ENCODE measurements around the gene ZNF136.

The ZNF136 gene

GRCh38 chr19:12194827-12195731, 32.2 kb downstream of the ZNF136 start:
- peak; percentile 26 for DNase-seq (ENCODE audit: low read depth)

- no peak for DNase-seq (ENCODE audit: low read depth)
Observed at GRCh38 chr19:12198136-12198535, 35.2 kb downstream of the ZNF136 start.

GRCh38 chr19:12199757-12200419, 37.0 kb downstream of the ZNF136 start:
- DNase-seq (ENCODE audit: low read depth), result no peak

- DNase-seq (ENCODE audit: low read depth), result peak; percentile 39
Observed at GRCh38 chr19:12202250-12202649, 39.4 kb downstream of the ZNF136 start.

GRCh38 chr19:12205296-12205695, 42.4 kb downstream of the ZNF136 start:
- DNase-seq (ENCODE audit: low read depth), result no peak

GRCh38 chr19:12208221-12208620, 45.3 kb downstream of the ZNF136 start:
- DNase-seq (ENCODE audit: low read depth), result no peak

- DNase-seq (ENCODE audit: low read depth), result no peak
Observed at GRCh38 chr19:12217332-12217731, 54.4 kb downstream of the ZNF136 start.

- DNase-seq (ENCODE audit: low read depth), result no peak
Observed at GRCh38 chr19:12222980-12223630, 60.2 kb downstream of the ZNF136 start.

- DNase-seq (ENCODE audit: low read depth), result no peak
Observed at GRCh38 chr19:12224676-12225075, 61.8 kb downstream of the ZNF136 start.

GRCh38 chr19:12229990-12230389, 67.1 kb downstream of the ZNF136 start:
- no peak for DNase-seq (ENCODE audit: low read depth)

GRCh38 chr19:12230751-12231733, 68.1 kb downstream of the ZNF136 start:
- no peak for DNase-seq (ENCODE audit: low read depth)

GRCh38 chr19:12232961-12233360, 70.1 kb downstream of the ZNF136 start:
- no peak for DNase-seq (ENCODE audit: low read depth)

- no peak for DNase-seq (ENCODE audit: low read depth)
Observed at GRCh38 chr19:12237143-12237839, 74.4 kb downstream of the ZNF136 start.
